Activated CD8-positive, alpha-beta memory T cell treated with anti-CD3 and anti-CD28 coated beads for 36 hours (primary cell): ENCODE results near the gene NDUFS8. TPM values are rescaled to one million over a fixed set of nuclear protein-coding genes. Genes with fewer than 3 reads are reported as not detected.

Source experiments
- CTCF ChIA-PET: fragments of 350-600 bp; sonication (Branson Sonifier 250); formaldehyde crosslinking; loops from one replicate; lab custom pipeline; 2021; ENCODE audit warnings: antibody characterized with exemption; lab: Charles Lee
- POLR2A ChIA-PET: fragments of 350-600 bp; sonication (Branson Sonifier 250); formaldehyde crosslinking; loops from one replicate; lab custom pipeline; 2021; ENCODE audit warnings: antibody characterized with exemption; lab: Charles Lee
- total RNA-seq, 2 experiments: library from RNA; stranded (reverse); gene quantifications; one replicate each; pipeline ENCODE4 v1.2.3, GENCODE V29; 2021

NDUFS8 gene
- total RNA-seq, 2 experiments from 2014 or later = 126 to 137 TPM

DNA sequence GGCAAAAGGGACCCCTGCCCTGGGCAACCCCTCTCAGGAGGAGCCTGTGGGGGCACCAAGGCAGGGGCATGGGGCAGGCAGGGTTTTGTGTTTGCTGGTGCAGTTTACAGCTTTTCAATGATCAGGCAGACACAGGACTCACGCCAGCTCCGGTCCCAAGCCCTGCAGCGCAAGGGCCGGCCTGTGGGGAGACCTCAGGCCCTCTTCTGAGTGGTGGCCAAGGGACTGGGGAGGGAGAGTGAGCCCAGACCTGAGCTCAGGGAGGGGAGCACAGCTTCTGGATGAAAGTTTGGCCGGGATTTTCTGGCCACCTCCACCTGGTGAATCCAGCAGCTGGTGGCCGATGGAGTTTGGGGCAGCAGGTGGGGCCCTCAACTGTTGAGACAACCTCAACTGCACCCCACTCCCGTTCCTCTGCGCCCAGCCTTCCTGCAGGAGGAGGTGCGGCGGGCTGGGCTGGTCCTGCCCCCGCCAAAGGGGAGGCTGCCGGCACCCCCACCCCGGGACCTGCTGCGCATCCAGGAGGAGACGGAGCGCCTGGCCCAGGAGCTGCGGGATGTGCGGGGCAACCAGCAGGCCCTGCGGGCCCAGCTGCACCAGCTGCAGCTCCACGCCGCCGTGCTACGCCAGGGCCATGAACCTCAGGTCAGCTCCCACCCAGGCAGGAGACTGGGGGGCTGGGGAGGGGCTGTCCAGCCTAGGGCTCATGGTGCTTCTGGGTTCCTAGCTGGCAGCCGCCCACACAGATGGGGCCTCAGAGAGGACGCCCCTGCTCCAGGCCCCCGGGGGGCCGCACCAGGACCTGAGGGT, 11.9 kb downstream of the NDUFS8 start:
- CTCF ChIA-PET = interaction anchor here (1.4 kb wide), 1 partner anchor 166 kb away, joined by 4 read pairs; no protein-coding TSS in a partner anchor
- POLR2A ChIA-PET = interaction anchor here (0.5 to 0.9 kb wide), 2 partner anchors 8 to 14 kb away, joined by 3 to 5 read pairs; no protein-coding TSS in a partner anchor

DNA sequence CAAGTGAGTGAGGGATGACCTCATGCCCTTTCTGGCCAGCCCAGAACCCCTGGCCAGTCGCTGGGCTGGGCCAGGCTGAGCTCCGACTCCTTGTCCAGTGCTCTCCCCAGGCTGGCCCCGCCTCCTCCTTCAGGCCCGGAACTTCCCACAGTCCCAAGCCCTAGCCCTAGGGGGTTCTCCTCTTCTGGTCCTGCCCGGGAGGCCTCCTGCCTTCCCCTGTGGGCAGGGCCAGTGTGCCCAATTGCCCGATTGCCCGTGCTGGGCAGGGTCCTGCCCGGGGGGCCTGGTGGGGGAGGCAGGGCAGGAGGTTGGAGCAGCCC, 12.5 kb downstream of the NDUFS8 start:
- ChIA-PET POLR2A (no interaction called here), CTCF (no interaction called here)

DNA sequence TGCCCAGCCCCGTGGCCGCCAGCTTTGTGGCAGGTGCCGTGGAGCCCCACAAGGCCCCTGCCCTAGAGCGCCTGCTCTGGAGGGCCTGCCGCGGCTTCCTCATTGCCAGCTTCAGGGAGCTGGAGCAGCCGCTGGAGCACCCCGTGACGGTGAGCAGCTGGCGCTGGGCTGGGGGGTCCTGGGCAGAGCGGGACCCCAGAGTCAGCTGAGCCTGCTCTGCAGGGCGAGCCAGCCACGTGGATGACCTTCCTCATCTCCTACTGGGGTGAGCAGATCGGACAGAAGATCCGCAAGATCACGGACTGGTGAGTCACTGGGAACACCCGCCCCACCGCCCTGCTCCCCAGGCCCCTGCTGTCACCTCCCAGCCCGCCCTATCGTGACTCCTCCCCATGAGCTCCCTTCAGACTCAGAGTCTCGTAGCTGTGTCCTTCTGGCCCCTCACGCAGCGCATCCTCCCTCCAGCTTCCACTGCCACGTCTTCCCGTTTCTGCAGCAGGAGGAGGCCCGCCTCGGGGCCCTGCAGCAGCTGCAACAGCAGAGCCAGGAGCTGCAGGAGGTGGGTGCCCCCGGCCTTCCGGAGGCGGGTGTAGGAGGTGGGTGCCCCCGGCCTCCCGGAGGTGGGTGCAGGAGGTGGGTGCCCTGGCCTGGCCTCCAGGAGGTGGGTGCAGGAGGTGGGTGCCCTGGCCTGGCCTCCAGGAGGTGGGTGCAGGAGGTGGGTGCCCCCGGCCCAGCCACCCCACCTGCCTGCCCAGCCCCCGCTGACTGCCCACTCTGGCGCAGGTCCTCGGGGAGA, 13.1 kb downstream of the NDUFS8 start:
- CTCF ChIA-PET = no interaction called here
- POLR2A ChIA-PET = no interaction called here

DNA sequence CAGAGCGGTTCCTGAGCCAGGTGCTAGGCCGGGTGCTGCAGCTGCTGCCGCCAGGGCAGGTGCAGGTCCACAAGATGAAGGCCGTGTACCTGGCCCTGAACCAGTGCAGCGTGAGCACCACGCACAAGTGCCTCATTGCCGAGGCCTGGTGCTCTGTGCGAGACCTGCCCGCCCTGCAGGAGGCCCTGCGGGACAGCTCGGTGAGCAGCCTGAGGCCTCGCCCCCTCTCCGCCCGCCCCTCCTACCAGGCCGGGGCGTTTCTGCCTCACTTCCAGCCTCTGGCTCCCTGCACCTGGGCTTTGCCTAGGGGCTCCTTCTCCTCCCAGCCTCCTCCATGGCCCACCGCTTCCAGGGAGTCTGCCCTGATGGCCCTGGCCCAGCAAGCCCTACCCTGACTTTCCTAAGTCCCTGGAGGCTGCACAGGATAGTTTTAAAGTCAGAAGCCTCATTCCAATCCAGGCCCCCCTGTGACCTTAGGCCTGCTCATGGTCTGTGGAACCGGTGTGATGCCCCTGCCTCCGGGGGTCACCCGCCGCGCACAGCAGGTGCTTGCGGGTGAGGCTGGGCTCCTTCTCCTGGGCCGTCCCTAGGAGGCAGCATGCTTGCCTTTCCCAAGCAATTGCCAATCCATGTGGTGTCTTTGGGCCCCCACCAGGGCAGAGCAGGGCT, 13.8 kb downstream of the NDUFS8 start:
- ChIA-PET CTCF (no interaction called here), POLR2A (no interaction called here)

DNA sequence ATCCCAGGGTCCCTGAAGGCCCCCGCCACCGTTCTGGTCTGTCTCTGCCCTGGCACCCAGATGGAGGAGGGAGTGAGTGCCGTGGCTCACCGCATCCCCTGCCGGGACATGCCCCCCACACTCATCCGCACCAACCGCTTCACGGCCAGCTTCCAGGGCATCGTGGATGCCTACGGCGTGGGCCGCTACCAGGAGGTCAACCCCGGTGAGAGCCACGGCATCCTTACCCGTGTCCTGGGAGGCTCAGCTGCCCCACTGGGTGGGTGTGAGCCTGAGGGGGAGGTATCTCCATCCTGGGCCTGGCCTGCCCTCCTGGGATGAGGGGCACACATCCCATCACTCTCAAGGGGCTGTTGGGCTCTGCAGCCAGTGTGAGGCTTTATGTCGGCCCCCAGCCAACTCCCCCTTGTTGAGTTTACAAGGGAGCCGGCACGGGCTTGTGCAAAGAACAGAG, 14.4 kb downstream of the NDUFS8 start:
- CTCF ChIA-PET = no interaction called here
- POLR2A ChIA-PET = no interaction called here

DNA sequence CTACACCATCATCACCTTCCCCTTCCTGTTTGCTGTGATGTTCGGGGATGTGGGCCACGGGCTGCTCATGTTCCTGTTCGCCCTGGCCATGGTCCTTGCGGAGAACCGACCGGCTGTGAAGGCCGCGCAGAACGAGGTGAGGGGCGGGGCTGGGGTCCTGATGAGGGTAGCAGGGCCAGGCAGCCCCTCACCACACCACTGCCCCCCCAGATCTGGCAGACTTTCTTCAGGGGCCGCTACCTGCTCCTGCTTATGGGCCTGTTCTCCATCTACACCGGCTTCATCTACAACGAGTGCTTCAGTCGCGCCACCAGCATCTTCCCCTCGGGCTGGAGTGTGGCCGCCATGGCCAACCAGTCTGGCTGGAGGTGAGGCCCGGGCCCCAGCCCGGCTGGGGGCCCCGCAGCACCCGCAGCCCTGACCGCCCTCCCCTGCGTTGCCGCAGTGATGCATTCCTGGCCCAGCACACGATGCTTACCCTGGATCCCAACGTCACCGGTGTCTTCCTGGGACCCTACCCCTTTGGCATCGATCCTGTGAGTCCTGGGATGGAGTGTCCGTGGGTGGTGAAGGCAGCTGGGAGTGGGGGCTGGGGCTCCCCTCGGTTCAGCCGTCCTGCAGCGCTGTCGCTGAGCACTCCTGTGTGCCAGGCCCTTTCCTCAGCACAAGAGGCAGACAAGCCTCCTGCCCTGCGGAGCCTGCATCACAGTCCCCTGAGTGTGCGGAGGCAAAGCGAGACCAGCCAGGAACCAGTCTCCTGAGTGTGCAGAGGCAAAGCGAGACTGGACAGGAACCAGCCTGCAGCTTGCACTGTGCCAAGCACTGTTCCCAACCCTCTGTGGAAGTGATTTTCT, 17.2 kb downstream of the NDUFS8 start:
- ChIA-PET CTCF (no interaction called here), POLR2A (no interaction called here)

DNA sequence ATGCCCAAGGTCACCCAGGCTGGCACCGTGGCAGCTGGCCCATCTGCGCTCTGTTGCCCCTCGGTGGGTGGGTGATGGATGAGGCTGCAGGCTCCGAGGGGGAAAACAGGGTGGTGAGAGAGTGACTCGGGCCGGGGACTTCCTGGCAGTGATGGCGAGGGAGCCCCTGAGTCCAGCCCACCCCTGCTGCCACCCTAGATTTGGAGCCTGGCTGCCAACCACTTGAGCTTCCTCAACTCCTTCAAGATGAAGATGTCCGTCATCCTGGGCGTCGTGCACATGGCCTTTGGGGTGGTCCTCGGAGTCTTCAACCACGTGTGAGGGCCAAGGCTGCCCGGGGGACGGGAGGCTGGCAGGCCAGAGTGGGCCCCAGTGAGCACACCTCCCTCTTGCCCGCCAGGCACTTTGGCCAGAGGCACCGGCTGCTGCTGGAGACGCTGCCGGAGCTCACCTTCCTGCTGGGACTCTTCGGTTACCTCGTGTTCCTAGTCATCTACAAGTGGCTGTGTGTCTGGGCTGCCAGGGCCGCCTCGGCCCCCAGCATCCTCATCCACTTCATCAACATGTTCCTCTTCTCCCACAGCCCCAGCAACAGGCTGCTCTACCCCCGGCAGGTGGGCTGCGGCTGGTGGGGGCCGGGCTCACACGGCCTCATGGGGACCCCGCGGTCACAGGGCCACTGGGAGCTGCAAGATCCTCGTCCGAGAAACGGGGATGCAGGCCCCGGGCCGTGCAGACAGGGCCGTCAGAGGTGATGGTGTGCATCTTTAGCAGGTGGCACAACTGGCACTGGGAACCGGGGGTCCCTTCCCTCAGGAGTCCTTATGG, 18.4 kb downstream of the NDUFS8 start:
- ChIA-PET CTCF (no interaction called here), POLR2A (no interaction called here)

DNA sequence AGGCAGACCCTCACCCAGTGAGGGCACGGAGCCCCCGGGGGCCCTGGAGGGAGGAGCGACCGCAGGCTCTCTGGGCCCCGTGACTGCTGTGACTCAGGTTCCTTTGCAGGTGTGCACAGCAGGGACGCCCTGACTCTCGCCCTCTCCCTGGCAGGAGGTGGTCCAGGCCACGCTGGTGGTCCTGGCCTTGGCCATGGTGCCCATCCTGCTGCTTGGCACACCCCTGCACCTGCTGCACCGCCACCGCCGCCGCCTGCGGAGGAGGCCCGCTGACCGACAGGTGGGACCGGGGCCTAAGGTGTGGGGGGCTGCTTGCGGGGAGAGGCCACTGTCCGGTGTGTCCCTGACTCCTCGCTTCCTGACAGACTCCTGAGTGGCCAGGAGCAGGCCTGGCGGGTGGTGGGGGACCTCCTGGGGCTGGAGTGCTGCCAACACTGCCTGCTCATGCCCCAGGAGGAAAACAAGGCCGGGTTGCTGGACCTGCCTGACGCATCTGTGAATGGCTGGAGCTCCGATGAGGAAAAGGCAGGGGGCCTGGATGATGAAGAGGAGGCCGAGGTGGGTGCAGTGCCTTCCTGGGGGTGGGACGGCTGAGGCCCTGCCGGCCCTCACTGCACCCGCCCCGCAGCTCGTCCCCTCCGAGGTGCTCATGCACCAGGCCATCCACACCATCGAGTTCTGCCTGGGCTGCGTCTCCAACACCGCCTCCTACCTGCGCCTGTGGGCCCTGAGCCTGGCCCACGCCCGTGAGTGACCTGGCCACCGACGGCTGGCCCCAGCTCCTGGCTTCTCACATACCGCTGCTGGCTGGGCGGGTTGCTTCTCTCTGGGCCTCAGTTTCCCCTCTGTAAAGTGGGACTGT, 19.3 kb downstream of the NDUFS8 start:
- ChIA-PET POLR2A (no interaction called here), CTCF (no interaction called here)

DNA sequence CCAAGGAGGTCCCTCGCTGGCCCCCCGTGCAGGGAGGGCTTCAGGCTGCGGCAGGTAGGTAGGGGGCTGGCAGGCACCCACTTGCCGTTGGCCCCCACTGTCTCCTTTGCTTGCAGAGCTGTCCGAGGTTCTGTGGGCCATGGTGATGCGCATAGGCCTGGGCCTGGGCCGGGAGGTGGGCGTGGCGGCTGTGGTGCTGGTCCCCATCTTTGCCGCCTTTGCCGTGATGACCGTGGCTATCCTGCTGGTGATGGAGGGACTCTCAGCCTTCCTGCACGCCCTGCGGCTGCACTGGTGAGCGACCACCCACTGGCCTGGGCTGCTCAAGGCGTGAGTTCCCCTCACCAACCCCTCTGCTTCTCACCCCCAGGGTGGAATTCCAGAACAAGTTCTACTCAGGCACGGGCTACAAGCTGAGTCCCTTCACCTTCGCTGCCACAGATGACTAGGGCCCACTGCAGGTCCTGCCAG, 19.9 kb downstream of the NDUFS8 start:
- ChIA-PET POLR2A (interaction anchor here (0.6 kb wide), 1 partner anchor 8 kb away, joined by 3 read pairs; no protein-coding TSS in a partner anchor), CTCF (no interaction called here)

DNA sequence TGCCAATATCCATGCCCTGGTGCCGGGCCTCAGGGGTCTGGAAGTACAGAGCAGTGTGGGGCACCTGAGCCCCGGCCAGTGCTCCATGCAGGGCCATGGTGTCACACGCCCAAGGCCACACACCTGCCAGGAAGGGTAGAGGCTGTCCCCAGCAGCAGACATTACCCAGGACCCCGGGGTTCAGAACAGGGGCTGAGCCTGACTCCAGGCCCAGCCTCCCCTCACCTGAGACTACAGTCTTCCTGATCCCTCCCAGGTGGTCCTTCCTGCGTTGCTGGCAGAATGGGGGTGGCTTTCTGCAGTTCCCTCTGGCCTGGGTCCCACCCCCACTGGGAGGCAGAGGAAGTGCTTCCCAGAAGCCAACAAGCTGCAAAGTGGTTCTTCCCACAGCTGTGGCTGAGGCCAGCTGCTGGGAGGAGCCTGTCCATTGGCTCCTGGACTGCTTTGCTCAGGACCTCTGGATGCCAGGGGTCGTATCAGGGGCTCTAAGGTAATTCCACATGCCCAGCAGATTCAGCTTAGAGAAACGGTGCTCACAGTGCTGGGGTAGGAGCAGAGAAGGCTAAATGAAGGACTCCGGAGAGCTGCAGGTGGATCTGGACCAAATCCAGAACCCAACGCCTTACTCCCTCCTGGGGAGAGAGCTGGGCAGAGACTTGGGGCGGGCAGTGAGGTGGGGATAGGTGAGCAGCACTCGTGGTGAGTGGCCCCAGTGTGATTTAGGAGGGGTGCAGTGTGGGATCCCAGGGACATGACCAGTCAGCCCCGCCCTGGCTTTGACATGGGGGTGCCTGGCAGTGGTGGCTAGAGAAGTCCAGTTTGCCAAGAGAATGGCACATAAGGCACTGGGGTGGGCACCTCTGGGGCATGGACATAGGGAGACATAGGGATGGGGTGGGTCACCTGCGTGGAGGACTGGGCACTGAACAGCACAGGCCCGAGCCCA, 21.0 kb downstream of the NDUFS8 start:
- ChIA-PET POLR2A (no interaction called here), CTCF (no interaction called here)

DNA sequence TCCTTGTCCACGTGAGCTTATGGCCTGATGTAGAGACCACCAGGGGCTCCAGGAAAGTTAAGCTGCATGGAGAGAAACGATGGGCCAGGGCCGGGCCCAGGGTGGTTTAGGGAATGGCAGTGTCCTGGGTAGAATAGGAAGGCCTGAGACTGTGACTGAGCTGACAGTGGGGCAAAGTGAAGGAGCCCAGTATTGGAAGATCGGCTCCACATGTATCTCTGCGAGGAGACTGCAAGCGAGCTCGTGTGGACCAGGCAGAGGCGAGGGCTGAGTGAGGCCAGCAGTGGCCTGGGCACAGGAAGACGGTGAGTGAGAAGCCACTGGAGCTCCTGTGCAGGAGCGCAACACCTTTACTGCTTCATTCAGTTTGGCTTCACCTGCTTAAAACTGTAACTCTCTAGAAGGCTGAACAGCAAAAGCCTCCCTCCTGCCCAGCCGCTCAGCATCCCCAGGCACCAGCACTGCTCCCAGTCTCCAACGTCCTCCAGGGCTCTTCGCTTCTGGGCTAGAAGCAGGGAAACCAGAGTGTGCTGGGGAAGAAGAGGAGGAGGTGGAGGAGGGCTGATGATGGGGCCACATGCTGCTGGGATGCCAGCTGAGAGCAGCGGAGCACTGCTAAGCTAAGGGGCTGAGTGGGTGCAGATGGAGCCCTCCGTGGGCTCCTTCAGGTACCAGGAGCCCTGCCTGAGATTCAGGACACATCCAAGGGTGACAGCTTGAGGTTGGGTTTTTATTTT, 21.8 kb downstream of the NDUFS8 start:
- ChIA-PET POLR2A (interaction anchor here (0.5 to 1.2 kb wide), 2 partner anchors 14 to 176 kb away, joined by 3 to 5 read pairs; partner anchors contain the start of gene TCIRG1), CTCF (no interaction called here)

DNA sequence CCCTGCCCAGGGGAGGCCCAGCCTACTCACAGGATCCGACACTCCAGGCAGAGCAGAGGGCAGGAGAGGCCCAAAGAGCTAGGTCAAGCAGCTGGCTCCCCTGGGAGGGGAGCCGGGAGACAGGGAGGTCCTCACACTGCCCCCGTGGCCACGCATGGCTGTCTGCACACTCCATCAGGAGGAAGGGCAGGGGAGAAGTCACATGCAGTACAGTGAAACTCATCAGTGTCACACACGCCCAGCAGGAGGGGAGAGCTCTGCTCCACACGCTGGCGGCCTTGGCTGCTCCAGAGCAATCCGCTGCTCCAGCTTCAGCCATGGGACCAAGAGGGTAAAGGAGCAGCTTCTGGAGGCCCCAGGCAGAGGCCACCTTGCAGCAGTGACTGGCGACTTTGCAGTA, 22.6 kb downstream of the NDUFS8 start:
- POLR2A ChIA-PET = interaction anchor here (0.5 to 1.2 kb wide), 2 partner anchors 15 to 175 kb away, joined by 3 to 5 read pairs; partner anchors contain the start of gene TCIRG1

DNA sequence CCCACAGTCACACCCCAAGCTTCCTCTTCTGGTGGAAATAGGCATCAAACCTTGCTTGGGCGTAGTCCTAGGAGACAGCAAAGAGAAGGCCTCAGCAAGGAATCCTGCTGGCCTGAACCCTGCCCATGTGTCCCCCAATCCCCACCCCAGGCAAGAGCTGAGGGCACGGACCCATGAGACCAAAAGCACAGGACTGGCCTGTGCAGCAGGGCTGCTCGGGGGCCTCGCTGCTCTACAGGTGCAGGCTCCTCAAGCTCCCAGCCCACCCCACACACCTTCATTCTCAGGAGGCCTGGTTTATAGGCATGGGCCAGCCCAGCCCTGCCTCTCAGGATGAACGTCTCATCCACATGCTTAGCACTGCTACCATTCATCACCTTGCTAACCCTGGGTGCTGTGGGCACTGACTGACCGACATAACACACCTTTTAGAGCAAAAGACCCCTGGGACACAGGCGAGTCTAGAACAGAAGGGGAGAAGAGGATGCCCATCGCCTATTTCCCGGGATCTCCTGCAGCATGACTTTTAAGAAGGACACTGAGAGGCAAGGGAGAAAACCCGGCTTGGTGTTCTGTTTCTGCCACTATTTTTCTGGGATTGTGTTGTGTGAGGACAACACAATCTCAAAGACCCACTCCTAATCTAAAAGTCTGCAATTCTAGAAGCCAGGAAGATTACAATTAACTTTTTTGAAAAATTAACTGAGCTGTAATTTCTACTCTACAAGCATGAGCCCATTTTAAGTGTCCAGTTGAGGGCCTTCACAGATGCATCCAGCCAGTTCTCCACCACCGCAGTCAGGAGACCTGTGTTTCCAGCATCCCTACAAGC, 23.7 kb downstream of the NDUFS8 start:
- ChIA-PET CTCF (no interaction called here), POLR2A (interaction anchor here (0.6 kb wide), 1 partner anchor 58 kb away, joined by 4 read pairs; no protein-coding TSS in a partner anchor)

More for the DNA sequence above, 22.6 kb downstream of the NDUFS8 start:
- CTCF ChIA-PET = no interaction called here
